ENCODE data around the gene RPRD2. TPM values are rescaled to one million over a fixed set of nuclear protein-coding genes. Genes with fewer than 3 reads are reported as not detected.

RPRD2 gene
- total RNA-seq, 1 experiment from 2014 or later = 46.6 TPM

- CTCF ChIA-PET = no interaction called here
- peak; percentile 90 for DNase-seq (ENCODE audit: low spot score)
- Histone ChIP-seq H3K36me3 (ENCODE audit: insufficient read depth, low read length, poor library complexity, severe bottlenecking) (no peaks in the 10 kb centered on the region), H3K27ac (ENCODE audit: low read depth, low read length, poor library complexity, severe bottlenecking) (peak overlapping the region; percentile 97), H3K4me1 (ENCODE audit: insufficient read depth, low read length, poor library complexity, severe bottlenecking) (peaks cover 15% of the 10 kb centered on the region), H3K27me3 (replicated peaks; ENCODE audit: insufficient read depth, low read depth, low read length, poor library complexity) (no peaks in the 10 kb centered on the region), H3K4me3 (ENCODE audit: low read depth, low read length, poor library complexity, severe bottlenecking) (peak overlapping the region; percentile 75), H3K9me3 (ENCODE audit: low read depth, low read length, poor library complexity, severe bottlenecking) (no peaks in the 10 kb centered on the region)
- TF ChIP-seq CTCF (conservative IDR thresholded peaks at IDR 0.05; ENCODE audit: low read depth, low read length) (no peak), EZH2 (IDR thresholded peaks at IDR 0.05; ENCODE audit: borderline replicate concordance, low read depth, low read length, poor library complexity, severe bottlenecking) (no peak)
- intact Hi-C loops (cut with micrococcal nuclease; ENCODE audit: unreplicated experiment) = loop anchor here (1.0 kb wide), 2 partner anchors 123 to 265 kb away; partner anchors contain the start of genes ENSA and TARS2
- BruUV-seq (replicated peaks) = no TSS peak
- POLR2A ChIA-PET (ENCODE audit: low non-redundant PET) = interaction anchor here (0.6 kb wide), 1 partner anchor 349 kb away, joined by 4 read pairs; no protein-coding TSS in a partner anchor
Observed at GRCh38 chr1:150364231-150365003, 470 bp downstream of the RPRD2 start.

GRCh38 chr1:150365941-150366340, 2.0 kb downstream of the RPRD2 start:
- ChIA-PET CTCF (no interaction called here), POLR2A (ENCODE audit: low non-redundant PET) (interaction anchor here (0.6 kb wide), 1 partner anchor 150 kb away, joined by 3 read pairs; the partner anchor contains the start of gene FALEC)
- peaks cover 19% of the 10 kb centered on the region for H3K4me1 ChIP-seq (ENCODE audit: insufficient read depth, low read length, poor library complexity, severe bottlenecking)
- H3K27me3 ChIP-seq (replicated peaks; ENCODE audit: insufficient read depth, low read depth, low read length, poor library complexity) = no peaks in the 10 kb centered on the region
- intact Hi-C loops (cut with micrococcal nuclease; ENCODE audit: unreplicated experiment) = loop anchor here (1.0 kb wide), 1 partner anchor 121 kb away; the partner anchor contains the start of gene TARS2
- H3K27ac ChIP-seq (ENCODE audit: low read depth, low read length, poor library complexity, severe bottlenecking) = peak overlapping the region; percentile 97
- peak; percentile 31 for DNase-seq (ENCODE audit: low spot score)
- no peaks in the 10 kb centered on the region for H3K9me3 ChIP-seq (ENCODE audit: low read depth, low read length, poor library complexity, severe bottlenecking)
- BruUV-seq (replicated peaks) = no TSS peak
- no peak for TF ChIP-seq CTCF (conservative IDR thresholded peaks at IDR 0.05; ENCODE audit: low read depth, low read length)
- TF ChIP-seq EZH2 (IDR thresholded peaks at IDR 0.05; ENCODE audit: borderline replicate concordance, low read depth, low read length, poor library complexity, severe bottlenecking) = no peak
- no peaks in the 10 kb centered on the region for H3K36me3 ChIP-seq (ENCODE audit: insufficient read depth, low read length, poor library complexity, severe bottlenecking)
- peak overlapping the region; percentile 75 for H3K4me3 ChIP-seq (ENCODE audit: low read depth, low read length, poor library complexity, severe bottlenecking)

GRCh38 chr1:150366416-150367296, 2.7 kb downstream of the RPRD2 start:
- CTCF ChIA-PET = no interaction called here
- POLR2A ChIA-PET (ENCODE audit: low non-redundant PET) = interaction anchor here (0.6 kb wide), 1 partner anchor 149 kb away, joined by 3 read pairs; the partner anchor contains the start of gene FALEC
- DNase-seq (ENCODE audit: low spot score) = peak; percentile 12
- intact Hi-C loops (cut with micrococcal nuclease; ENCODE audit: unreplicated experiment) = no loop called here
- BruUV-seq (replicated peaks) = no TSS peak
- Histone ChIP-seq H3K9me3 (ENCODE audit: low read depth, low read length, poor library complexity, severe bottlenecking) (no peaks in the 10 kb centered on the region), H3K4me1 (ENCODE audit: insufficient read depth, low read length, poor library complexity, severe bottlenecking) (peaks cover 19% of the 10 kb centered on the region), H3K27me3 (replicated peaks; ENCODE audit: insufficient read depth, low read depth, low read length, poor library complexity) (no peaks in the 10 kb centered on the region), H3K36me3 (ENCODE audit: insufficient read depth, low read length, poor library complexity, severe bottlenecking) (no peaks in the 10 kb centered on the region), H3K27ac (ENCODE audit: low read depth, low read length, poor library complexity, severe bottlenecking) (peak overlapping the region; percentile 97), H3K4me3 (ENCODE audit: low read depth, low read length, poor library complexity, severe bottlenecking) (peak overlapping the region; percentile 75)
- no peak for TF ChIP-seq EZH2 (IDR thresholded peaks at IDR 0.05; ENCODE audit: borderline replicate concordance, low read depth, low read length, poor library complexity, severe bottlenecking)
- TF ChIP-seq CTCF (conservative IDR thresholded peaks at IDR 0.05; ENCODE audit: low read depth, low read length) = no peak

All from A673 (cell line).